ENCODE results near the gene TRPM3.

- TF ChIP-seq POLR2A (IDR thresholded peaks at IDR 0.05) (no peak), CTCF (IDR thresholded peaks at IDR 0.05) (no peak)
These were observed 508.2 kb downstream of the TRPM3 start for GRCh38 chr9:70613024-70613768.
